H1 (cell line): ENCODE measurements around the gene RAB40C. TPM values are rescaled to one million over a fixed set of nuclear protein-coding genes. Genes with fewer than 3 reads are reported as not detected.

Source experiments
- CTCF ChIA-PET: fragments of 300-600 bp; sonication (Branson Sonifier 250); formaldehyde crosslinking; loops from one replicate; lab custom pipeline; 2021; ENCODE audit not compliant: partially characterized antibody; lab: Charles Lee
- POLR2A ChIA-PET: fragments of 300-600 bp; sonication (Branson Sonifier 250); formaldehyde crosslinking; loops from one replicate; lab custom pipeline; 2021; ENCODE audit warnings: inconsistent platforms; ENCODE audit not compliant: partially characterized antibody; lab: Charles Lee
- DNase-seq, 2 experiments: peaks; one replicate each; pipeline versions ENCODE4 v3.0.0 to v3.0.0-alpha.2; 2010 to 2022; ENCODE audit warnings: low spot score in 2 of 2, low read depth in 1 of 2, mixed read lengths in 1 of 2
- FAIRE-seq: peaks from 2 replicates; lab custom pipeline; 2011; peaks lifted over from hg19 to GRCh38; lab: Jason Lieb, UNC
- H2AFZ ChIP-seq: 2 replicates; pipeline ENCODE4 v1.8.1; 2012; ENCODE audit warnings: low read length, inconsistent platforms
- H2AK5ac ChIP-seq: 2 replicates; pipeline ENCODE4 v1.6.1; 2013; ENCODE audit warnings: low read depth, low read length
- H2BK120ac ChIP-seq: replicated peaks from 2 replicates; pipeline ENCODE3; 2013; ENCODE audit warnings: low read depth, low read length, inconsistent platforms
- H2BK12ac ChIP-seq: 2 replicates; pipeline ENCODE4 v1.6.1; 2013; ENCODE audit warnings: low read depth, low read length
- H2BK15ac ChIP-seq: 2 replicates; pipeline ENCODE4 v1.6.1; 2013; ENCODE audit warnings: low read length
- H2BK20ac ChIP-seq: 2 replicates; pipeline ENCODE4 v1.6.1; 2013; ENCODE audit warnings: low read length
- H2BK5ac ChIP-seq: 2 replicates; pipeline ENCODE4 v1.6.1; 2013; ENCODE audit warnings: low read depth, low read length
- H3K14ac ChIP-seq: 2 replicates; pipeline ENCODE4 v1.6.1; 2013; ENCODE audit warnings: inconsistent platforms; ENCODE audit not compliant: insufficient read length
- H3K18ac ChIP-seq: 2 replicates; pipeline ENCODE4 v1.6.1; 2013; ENCODE audit warnings: low read length; ENCODE audit errors: extremely low read depth
- H3K23ac ChIP-seq: 2 replicates; pipeline ENCODE4 v1.6.1; 2013; ENCODE audit warnings: inconsistent platforms; ENCODE audit not compliant: insufficient read length
- H3K23me2 ChIP-seq: 2 replicates; pipeline ENCODE4 v1.6.1; 2013; ENCODE audit warnings: low read depth, low read length
- H3K27ac ChIP-seq: 2 replicates; pipeline ENCODE4 v1.6.1; 2011; ENCODE audit warnings: low read depth, low read length, inconsistent platforms
- H3K27me3 ChIP-seq, 4 experiments: replicated peaks in 1 of 4; 1 replicate in 1 of 4; 2 replicates in 3 of 4; pipeline versions ENCODE4 v1.6.1 to v1.8.1; 2011 to 2013; ENCODE audit warnings: low read length in 3 of 4, mild to moderate bottlenecking in 3 of 4, inconsistent platforms in 2 of 4, mixed read lengths in 2 of 4, moderate library complexity in 1 of 4; ENCODE audit not compliant: control insufficient read depth in 3 of 4, insufficient read depth in 3 of 4; ENCODE audit errors: extremely low read depth in 1 of 4
- H3K36me3 ChIP-seq, 4 experiments: 2 replicates each; pipeline versions ENCODE4 v1.6.1 to v1.8.1; 2011 to 2013; ENCODE audit warnings: mild to moderate bottlenecking in 4 of 4, low read length in 3 of 4, moderate library complexity in 2 of 4, control low read depth in 1 of 4, inconsistent platforms in 1 of 4; ENCODE audit not compliant: insufficient read depth in 4 of 4, control insufficient read depth in 2 of 4
- H3K4ac ChIP-seq: replicated peaks from 2 replicates; pipeline ENCODE3; 2013; ENCODE audit warnings: low read length, low read depth, mixed read lengths, inconsistent platforms; ENCODE audit not compliant: insufficient read length
- H3K4me1 ChIP-seq, 4 experiments: replicated peaks in 1 of 4; 1 replicate in 1 of 4; 2 replicates in 3 of 4; pipeline versions ENCODE4 v1.6.1 to v1.8.1; 2011 to 2013; ENCODE audit warnings: low read length in 3 of 4, inconsistent platforms in 2 of 4, mixed read lengths in 1 of 4; ENCODE audit not compliant: insufficient read depth in 4 of 4, control insufficient read depth in 3 of 4
- H3K4me2 ChIP-seq, 2 experiments: 2 replicates each; pipeline versions ENCODE4 v1.6.1 to v1.8.1; 2011 to 2013; ENCODE audit warnings: low read depth in 2 of 2, low read length in 2 of 2, control low read depth in 1 of 2, inconsistent platforms in 1 of 2, mild to moderate bottlenecking in 1 of 2; ENCODE audit not compliant: insufficient read depth in 1 of 2
- H3K4me3 ChIP-seq, 4 experiments: fragments of 200-600, 300-600 bp in 1 of 4; sonication (generic), shearing (Covaris generic), sonication (Bioruptor Twin) in 1 of 4; 2 replicates each; pipeline versions ENCODE4 v1.5.1 to v1.8.1; 2011 to 2016; ENCODE audit warnings: low read length in 4 of 4, low read depth in 3 of 4, control low read depth in 2 of 4, inconsistent platforms in 2 of 4, mild to moderate bottlenecking in 2 of 4, mixed read lengths in 1 of 4, moderate library complexity in 1 of 4; ENCODE audit not compliant: insufficient read depth in 2 of 4; ENCODE audit errors: extremely low read depth in 1 of 4
- H3K56ac ChIP-seq: replicated peaks from 2 replicates; pipeline ENCODE3; 2013; ENCODE audit warnings: low read depth, mild to moderate bottlenecking, mixed read lengths, low read length, inconsistent platforms; ENCODE audit not compliant: insufficient read length
- H3K79me1 ChIP-seq: 2 replicates; pipeline ENCODE4 v1.6.1; 2013; ENCODE audit warnings: low read depth, low read length, control low read depth
- H3K79me2 ChIP-seq, 2 experiments: 2 replicates each; pipeline versions ENCODE4 v1.6.1 to v1.8.1; 2012 to 2013; ENCODE audit warnings: low read length in 2 of 2, mild to moderate bottlenecking in 2 of 2, inconsistent platforms in 1 of 2; ENCODE audit not compliant: insufficient read depth in 2 of 2, control insufficient read depth in 1 of 2
- H3K9ac ChIP-seq, 4 experiments: replicated peaks in 1 of 4; 1 replicate in 1 of 4; 2 replicates in 3 of 4; pipeline versions ENCODE4 v1.6.1 to v1.8.1; 2011 to 2013; ENCODE audit warnings: low read depth in 3 of 4, low read length in 3 of 4, control low read depth in 2 of 4, mild to moderate bottlenecking in 2 of 4, moderate library complexity in 2 of 4, inconsistent platforms in 1 of 4; ENCODE audit errors: extremely low read depth in 1 of 4
- H3K9me3 ChIP-seq, 2 experiments: 2 replicates each; pipeline versions ENCODE4 v1.6.1 to v1.8.1; 2012 to 2013; ENCODE audit warnings: mild to moderate bottlenecking in 2 of 2, moderate library complexity in 2 of 2, control low read depth in 1 of 2, inconsistent platforms in 1 of 2, low read depth in 1 of 2, low read length in 1 of 2, mixed read lengths in 1 of 2; ENCODE audit not compliant: insufficient read depth in 2 of 2
- H4K20me1 ChIP-seq, 2 experiments: replicated peaks in 1 of 2; 2 replicates each; pipeline versions ENCODE3 to v1.8.1; 2011 to 2013; ENCODE audit warnings: inconsistent platforms in 2 of 2, low read length in 2 of 2, mild to moderate bottlenecking in 1 of 2; ENCODE audit not compliant: insufficient read depth in 2 of 2, control insufficient read depth in 1 of 2
- H4K5ac ChIP-seq: 2 replicates; pipeline ENCODE4 v1.6.1; 2013; ENCODE audit warnings: low read length, low read depth, mixed read lengths, inconsistent platforms; ENCODE audit not compliant: insufficient read length
- H4K8ac ChIP-seq: 2 replicates; pipeline ENCODE4 v1.8.0; 2013; ENCODE audit warnings: mild to moderate bottlenecking, moderate library complexity, low read length, inconsistent platforms; ENCODE audit not compliant: insufficient read depth; ENCODE audit errors: extremely low read depth
- H4K91ac ChIP-seq: replicated peaks from 2 replicates; pipeline ENCODE3; 2013; ENCODE audit warnings: low read length, mixed read lengths, inconsistent platforms; ENCODE audit not compliant: insufficient read length
- EGR1 ChIP-seq: IDR thresholded peaks from 2 replicates; pipeline ENCODE4 v1.6.1; 2011; ENCODE audit warnings: low read depth, low read length, borderline replicate concordance
- JUN ChIP-seq: IDR thresholded peaks from 2 replicates; pipeline ENCODE4 v1.6.1; 2011; ENCODE audit warnings: low read depth, mild to moderate bottlenecking, improper control_type of control experiment, low read length
- SUZ12 ChIP-seq: fragments of 200-600 bp; sonication (generic); IDR thresholded peaks from 2 replicates; pipeline ENCODE4 v1.6.1; 2012; ENCODE audit warnings: mild to moderate bottlenecking, inconsistent platforms, low read length, moderate library complexity, mixed read lengths
- WGBS, 2 experiments: shearing (Covaris generic) in 1 of 2; methylation state at CpG; one replicate each; pipeline versions ENCODE4 v1.1.6 to v1.1.7; 2013 to 2015; ENCODE audit warnings: low lambda C conversion rate in 2 of 2, mixed read lengths in 2 of 2, inconsistent platforms in 1 of 2, low coverage in 1 of 2, missing lambda C conversion rate in 1 of 2; ENCODE audit not compliant: insufficient replicate concordance in 2 of 2, insufficient coverage in 1 of 2, insufficient read length in 1 of 2; ENCODE audit errors: extremely low coverage in 1 of 2, missing lambda C conversion rate in 1 of 2; 5-methylcytosine and 5-hydroxymethylcytosine counted together
- polyA plus RNA-seq, 7 experiments: library from polyadenylated mRNA; depleted of rRNA in 3 of 7; stranded (reverse) in 5 of 7; unstranded in 2 of 7; fragments of >200 nt in 5 of 7; fragments of 200-250 nt in 2 of 7; gene quantifications; 1 replicate in 5 of 7; 2 replicates in 1 of 7; 4 replicates in 1 of 7; pipeline versions ENCODE4 v1.2.1 to v1.2.3, GENCODE V29; 2011 to 2013; ENCODE audit warnings: missing spikeins in 2 of 7, mixed read lengths in 2 of 7
- total RNA-seq: library from RNA; stranded (reverse); fragmentation: NEBNext Ultra II Directional; extraction: Animal tissue kit (Norgen Biotek cat#: 25700); gene quantifications from 2 replicates; pipeline ENCODE4 v1.2.1, GENCODE V29; 2021

The RAB40C gene
- total and polyA plus RNA-seq, 2 of the 8 experiments (the other 6 are each of a cell fraction or from before 2014, with no cell fraction given), result 13.9 to 15.6 TPM

DNA sequence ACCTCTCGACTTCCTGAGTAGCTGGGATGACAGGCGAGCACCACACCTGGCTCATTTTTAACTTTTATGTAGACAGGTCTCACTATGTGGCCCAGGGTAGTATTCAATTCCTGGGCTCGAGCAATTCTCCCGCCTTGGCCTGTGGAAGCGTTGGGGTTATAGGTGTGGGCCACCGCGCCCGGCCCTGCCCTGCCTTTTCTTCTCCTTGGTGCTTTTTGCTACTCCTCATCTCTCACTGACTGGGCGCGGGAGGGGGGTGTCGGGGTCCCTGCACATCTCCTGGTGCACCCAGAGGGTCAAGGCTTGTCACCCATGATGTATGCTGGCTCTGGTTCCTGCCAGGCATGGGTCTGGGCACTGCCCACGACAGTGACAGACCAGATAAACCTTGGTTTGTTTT, 54.7 kb downstream of the RAB40C start:
- H3K18ac ChIP-seq, result no peak overlapping the region
- no peak overlapping the region for H3K27ac ChIP-seq
- 89% methylated on average over 12 of the region's 12 CpGs; no CpG with 5 or more reads in 1 of the 2 experiments for WGBS, 2 experiments
- no peaks in the 10 kb centered on the region for H3K9me3 ChIP-seq
- H3K56ac ChIP-seq, result no peak overlapping the region
- POLR2A ChIA-PET, result interaction anchor here (0.6 to 1.9 kb wide), 3 partner anchors 10 to 14 kb away, joined by 3 to 4 read pairs (median 3); partner anchors contain the start of gene WFIKKN1
- no peak overlapping the region for H2AK5ac ChIP-seq
- peaks cover 0 to 13% (median 9%) of the 10 kb centered on the region in 4 experiments; a peak in 6 of 7 replicates for H3K4me1 ChIP-seq
- no peak overlapping the region for H2BK20ac ChIP-seq
- H3K9ac ChIP-seq, result no peak overlapping the region
- no peak overlapping the region for H4K91ac ChIP-seq
- no peak for TF ChIP-seq EGR1
- no peak for TF ChIP-seq SUZ12
- no peak for TF ChIP-seq JUN
- H3K79me2 ChIP-seq, result peaks cover 0 to 2% of the 10 kb centered on the region in 2 experiments; a peak in 1 of 4 replicates
- no peak overlapping the region for H2AFZ ChIP-seq
- no peak overlapping the region for H3K14ac ChIP-seq
- H3K27me3 ChIP-seq, result peaks cover 0 to 5% (median 1%) of the 10 kb centered on the region in 4 experiments; a peak in 2 of 7 replicates
- no peak overlapping the region for H3K4me2 ChIP-seq
- H3K23me2 ChIP-seq, result peaks cover 14% of the 10 kb centered on the region
- no peak overlapping the region for H2BK5ac ChIP-seq
- FAIRE-seq, result no peak
- H3K23ac ChIP-seq, result no peak overlapping the region
- no peak overlapping the region for H2BK15ac ChIP-seq
- H4K8ac ChIP-seq, result no peak overlapping the region
- H3K36me3 ChIP-seq, result no peaks in the 10 kb centered on the region
- H3K4ac ChIP-seq, result no peak overlapping the region
- DNase-seq, result no peak
- no peak overlapping the region for H4K5ac ChIP-seq
- H3K4me3 ChIP-seq, result no peak overlapping the region
- H2BK12ac ChIP-seq, result no peak overlapping the region
- H2BK120ac ChIP-seq, result no peak overlapping the region
- no peaks in the 10 kb centered on the region; the same call in 1 of the 2 replicates for H3K79me1 ChIP-seq
- CTCF ChIA-PET, result interaction anchor here (1.1 to 3.4 kb wide), 4 partner anchors 9 to 64 kb away, joined by 3 to 22 read pairs (median 3); no protein-coding TSS in a partner anchor
- H4K20me1 ChIP-seq, result peaks cover 0 to 7% of the 10 kb centered on the region in 2 experiments
